Measurements from ENCODE around the gene DACH1. TPM values are rescaled to one million over a fixed set of nuclear protein-coding genes. Genes with fewer than 3 reads are reported as not detected.

Gene DACH1
- total and polyA plus RNA-seq, 2 of the 8 experiments (the other 6 are each of a cell fraction or from before 2014, with no cell fraction given), result 0.12 to 0.67 TPM

GRCh38 chr13:71514900-71515743 is 351.9 kb downstream of the DACH1 start:
- H3K4me2 ChIP-seq (ENCODE audit: insufficient read depth in 1 of 2, low read depth in 2 of 2, low read length in 2 of 2), result no peak overlapping the region
- H2AK5ac ChIP-seq (ENCODE audit: low read depth, low read length), result no peak overlapping the region
- H3K79me2 ChIP-seq (ENCODE audit: control insufficient read depth in 1 of 2, insufficient read depth in 2 of 2, low read length in 2 of 2), result no peaks in the 10 kb centered on the region
- H2BK12ac ChIP-seq (ENCODE audit: low read depth, low read length), result no peak overlapping the region
- FAIRE-seq (no peak), DNase-seq (ENCODE audit: low read depth in 1 of 2, low spot score in 2 of 2) (no peak)
- no peaks in the 10 kb centered on the region for H3K79me1 ChIP-seq (ENCODE audit: low read depth, low read length)
- peaks cover 0 to 1% (median 0%) of the 10 kb centered on the region in 4 experiments; a peak in 1 of 7 replicates for H3K27me3 ChIP-seq (replicated peaks in 1 of 4; ENCODE audit: control insufficient read depth in 3 of 4, extremely low read depth in 1 of 4, insufficient read depth in 3 of 4, low read length in 3 of 4)
- H4K20me1 ChIP-seq (replicated peaks in 1 of 2; ENCODE audit: control insufficient read depth in 1 of 2, insufficient read depth in 2 of 2, low read length in 2 of 2), result no peaks in the 10 kb centered on the region
- H3K23me2 ChIP-seq (ENCODE audit: low read depth, low read length), result no peaks in the 10 kb centered on the region
- 90% methylated on average over 3 of the region's 3 CpGs; no CpG with 5 or more reads in 1 of the 2 experiments for WGBS, 2 experiments (ENCODE audit: extremely low coverage in 1 of 2, insufficient coverage in 1 of 2, insufficient read length in 1 of 2, insufficient replicate concordance in 2 of 2, low coverage in 1 of 2, low lambda C conversion rate in 2 of 2, missing lambda C conversion rate in 1 of 2)
- no peak overlapping the region for H3K4me3 ChIP-seq (ENCODE audit: extremely low read depth in 1 of 4, insufficient read depth in 2 of 4, low read depth in 3 of 4, low read length in 4 of 4)
- no peak overlapping the region for H3K14ac ChIP-seq (ENCODE audit: insufficient read length)
- no peak overlapping the region for H4K5ac ChIP-seq (ENCODE audit: insufficient read length, low read depth, low read length)
- H4K91ac ChIP-seq (replicated peaks; ENCODE audit: insufficient read length, low read length), result no peak overlapping the region
- no peak overlapping the region for H2BK20ac ChIP-seq (ENCODE audit: low read length)
- H3K9ac ChIP-seq (replicated peaks in 1 of 4; ENCODE audit: extremely low read depth in 1 of 4, low read depth in 3 of 4, low read length in 3 of 4), result no peak overlapping the region
- no peak overlapping the region for H3K23ac ChIP-seq (ENCODE audit: insufficient read length)
- H4K8ac ChIP-seq (ENCODE audit: extremely low read depth, insufficient read depth, low read length), result no peak overlapping the region
- no peak overlapping the region for H2BK5ac ChIP-seq (ENCODE audit: low read depth, low read length)
- ChIA-PET POLR2A (ENCODE audit: partially characterized antibody) (no interaction called here), CTCF (ENCODE audit: partially characterized antibody) (interaction anchor here (0.6 to 1.1 kb wide), 3 partner anchors 26 to 888 kb away, joined by 3 read pairs; no protein-coding TSS in a partner anchor)
- no peaks in the 10 kb centered on the region for H3K36me3 ChIP-seq (ENCODE audit: control insufficient read depth in 2 of 4, insufficient read depth in 4 of 4, low read length in 3 of 4)
- H3K9me3 ChIP-seq (ENCODE audit: insufficient read depth in 2 of 2, low read depth in 1 of 2, low read length in 1 of 2), result no peaks in the 10 kb centered on the region
- H2BK120ac ChIP-seq (replicated peaks; ENCODE audit: low read depth, low read length), result no peak overlapping the region
- no peak overlapping the region for H3K4ac ChIP-seq (replicated peaks; ENCODE audit: insufficient read length, low read depth, low read length)
- H3K18ac ChIP-seq (ENCODE audit: extremely low read depth, low read length), result no peak overlapping the region
- no peak overlapping the region for H2BK15ac ChIP-seq (ENCODE audit: low read length)
- H3K56ac ChIP-seq (replicated peaks; ENCODE audit: insufficient read length, low read depth, low read length), result no peak overlapping the region
- no peak overlapping the region for H3K27ac ChIP-seq (ENCODE audit: low read depth, low read length)
- no peak overlapping the region for H2AFZ ChIP-seq (ENCODE audit: low read length)
- no peaks in the 10 kb centered on the region for H3K4me1 ChIP-seq (replicated peaks in 1 of 4; ENCODE audit: control insufficient read depth in 3 of 4, insufficient read depth in 4 of 4, low read length in 3 of 4)
- TF ChIP-seq YY1 (IDR thresholded peaks at IDR 0.05; ENCODE audit: low read depth, low read length) (no peak), EP300 (IDR thresholded peaks at IDR 0.05; ENCODE audit: borderline replicate concordance in 1 of 2, low read depth in 2 of 2, low read length in 2 of 2) (no peak), SP4 (IDR thresholded peaks at IDR 0.05; ENCODE audit: low read length) (no peak), TAF7 (optimal IDR thresholded peaks at IDR 0.05; ENCODE audit: borderline replicate concordance, low read depth, low read length) (no peak), SUZ12 (IDR thresholded peaks at IDR 0.05; ENCODE audit: low read length) (no peak), SP2 (IDR thresholded peaks at IDR 0.05; ENCODE audit: low read length) (no peak), KDM4A (IDR thresholded peaks at IDR 0.05; ENCODE audit: low read depth, low read length, severe bottlenecking) (no peak), EGR1 (IDR thresholded peaks at IDR 0.05; ENCODE audit: borderline replicate concordance, low read depth, low read length) (no peak), NANOG (IDR thresholded peaks at IDR 0.05; ENCODE audit: insufficient read depth, low read depth, low read length, poor library complexity, severe bottlenecking) (no peak), E2F6 (IDR thresholded peaks at IDR 0.05) (no peak), JUND (IDR thresholded peaks at IDR 0.05; ENCODE audit: low read length) (no peak)
- TF ChIP-seq, protein P1, sequence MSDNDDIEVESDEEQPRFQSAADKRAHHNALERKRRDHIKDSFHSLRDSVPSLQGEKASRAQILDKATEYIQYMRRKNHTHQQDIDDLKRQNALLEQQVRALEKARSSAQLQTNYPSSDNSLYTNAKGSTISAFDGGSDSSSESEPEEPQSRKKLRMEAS (IDR thresholded peaks at IDR 0.05), result no peak

All from H1 (cell line).